ENCODE data around the gene MTCL1. TPM values are rescaled to one million over a fixed set of nuclear protein-coding genes. Genes with fewer than 3 reads are reported as not detected.

Gene MTCL1
- total RNA-seq, 1 experiment from 2014 or later = 3.8 TPM

DNA sequence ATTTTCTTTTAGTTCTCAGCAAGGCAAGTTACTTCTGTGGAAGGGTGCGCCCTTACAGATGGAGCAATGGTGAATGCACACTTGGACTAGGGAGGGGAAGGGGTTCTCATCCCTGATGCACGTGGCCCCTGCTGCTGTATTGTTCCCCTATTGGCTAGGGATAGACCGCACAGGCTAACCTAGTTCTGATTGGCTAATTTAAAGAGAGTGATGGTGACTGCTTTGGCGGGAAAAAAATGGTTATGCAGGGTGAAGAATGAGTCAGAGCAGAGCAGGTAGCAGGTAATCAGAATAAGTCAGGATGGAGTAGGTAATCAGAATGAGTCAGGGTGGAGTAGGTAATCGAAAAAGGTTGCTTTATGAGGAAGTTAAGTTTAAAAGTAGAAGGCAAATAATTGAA, 171.5 kb downstream of the MTCL1 start:
- in situ Hi-C loops (cut with HindIII; ENCODE audit: low pct_unique_long_range_greater_than_20kb, low sequenced_read_pairs) = no loop called here
- peak; percentile 2 for DNase-seq (ENCODE audit: low read depth, low spot score)

DNA sequence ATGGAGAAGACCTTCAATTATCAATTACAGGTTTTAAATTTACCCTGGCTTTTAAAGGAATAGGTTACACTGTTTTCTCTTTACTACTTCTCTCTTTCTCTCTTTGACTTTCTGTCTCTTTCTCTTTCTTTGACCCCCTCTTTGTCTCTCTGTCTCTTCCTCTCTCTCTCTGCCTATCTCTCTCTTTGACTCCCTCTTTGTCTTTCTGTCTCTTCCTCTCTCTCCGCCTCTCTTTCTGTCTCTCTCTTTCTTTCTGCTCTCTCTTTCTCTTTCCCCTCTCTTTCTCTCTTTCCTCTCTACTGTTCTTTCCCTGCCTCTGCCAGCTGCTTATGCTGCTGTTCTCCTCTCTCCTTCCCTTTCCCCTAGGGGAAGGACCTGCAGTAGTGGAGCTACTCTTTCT, 175.7 kb downstream of the MTCL1 start:
- DNase-seq (ENCODE audit: low read depth, low spot score) = no peak
- in situ Hi-C loops (cut with HindIII; ENCODE audit: low pct_unique_long_range_greater_than_20kb, low sequenced_read_pairs) = no loop called here

Small RNA genes within 50 kb of the gene (small RNA-seq; reads per million reads assigned to genes)
- 0 reads per million in 2 experiments for gene RF00019

Other genes with a start within 250 kb of the MTCL1 start
- 30.8 and 35.3 TPM in 2 replicates for gene RAB12, start 96.1 kb upstream of the MTCL1 start, total RNA-seq (2014; rRNA removed; shearing (Covaris generic))

All from SK-MEL-5 (cell line).